ENCODE results near the gene RTBDN. TPM values are rescaled to one million over a fixed set of nuclear protein-coding genes. Genes with fewer than 3 reads are reported as not detected.

Gene RTBDN
- total RNA-seq: not detected in 3 replicates

- Mint-ChIP-seq H3K27me3 (ENCODE audit: low read depth) (peaks cover 92% of the 10 kb centered on the region), H3K9me3 (no peaks in the 10 kb centered on the region), H3K36me3 (no peaks in the 10 kb centered on the region), H3K4me3 (peak within 1 kb of the TSS; percentile 62), H3K4me1 (peaks cover 8% of the 10 kb centered on the region), H3K27ac (no peak within 1 kb of the TSS)
- TF ChIP-seq CTCF (IDR thresholded peaks at IDR 0.05; ENCODE audit: unreplicated experiment): no peak
- no peak for DNase-seq (ENCODE audit: low spot score in 2 of 2, unreplicated experiment in 2 of 2)
Measured at GRCh38 chr19:12834566-12834943, at the start of gene RTBDN. Gene RTBDN, minus strand, starts transcription at chr19:12834579. Its CDS starts 4,600 bp downstream, at chr19:12829979.

GRCh38 chr19:12882589-12882988 is 48.2 kb upstream of the RTBDN start:
- no peak for DNase-seq (ENCODE audit: low spot score in 2 of 2, unreplicated experiment in 2 of 2)
- Mint-ChIP-seq H3K27ac (peak overlapping the region; percentile 41), H3K27me3 (ENCODE audit: low read depth) (peaks cover 43% of the 10 kb centered on the region), H3K4me3 (peak overlapping the region; percentile 79), H3K9me3 (peaks cover 4% of the 10 kb centered on the region), H3K4me1 (peaks cover 13% of the 10 kb centered on the region), H3K36me3 (peaks cover 2% of the 10 kb centered on the region)
- TF ChIP-seq CTCF (IDR thresholded peaks at IDR 0.05; ENCODE audit: unreplicated experiment): no peak

- H3K27ac Mint-ChIP-seq: peak within 1 kb of the TSS; percentile 83
- peak; percentile 77 to 86 for DNase-seq (ENCODE audit: low spot score in 2 of 2, unreplicated experiment in 2 of 2)
- peak within 1 kb of the TSS; percentile 79 for H3K4me3 Mint-ChIP-seq
Measured at GRCh38 chr19:12881172-12881808, 46.9 kb upstream of the RTBDN start, which contains the start of gene DNASE2. Gene DNASE2, minus strand, starts transcription at chr19:12881449. Its CDS starts 74 bp downstream, at chr19:12881375.

GRCh38 chr19:12880551-12881171 is 46.3 kb upstream of the RTBDN start:
- peaks cover 4% of the 10 kb centered on the region for H3K9me3 Mint-ChIP-seq
- peak overlapping the region; percentile 67 for H3K27ac Mint-ChIP-seq
- no peak for TF ChIP-seq CTCF (IDR thresholded peaks at IDR 0.05; ENCODE audit: unreplicated experiment)
- H3K36me3 Mint-ChIP-seq: peaks cover 2% of the 10 kb centered on the region
- peaks cover 26% of the 10 kb centered on the region for H3K27me3 Mint-ChIP-seq (ENCODE audit: low read depth)
- peaks cover 9% of the 10 kb centered on the region for H3K4me1 Mint-ChIP-seq
- peak in 1 of 2 experiments; percentile 53 for DNase-seq (ENCODE audit: low spot score in 2 of 2, unreplicated experiment in 2 of 2)
- peak overlapping the region; percentile 79 for H3K4me3 Mint-ChIP-seq

More at GRCh38 chr19:12881172-12881808, 46.9 kb upstream of the RTBDN start, which contains the start of gene DNASE2:
- Mint-ChIP-seq H3K9me3 (peaks cover 4% of the 10 kb centered on the region), H3K4me1 (peaks cover 10% of the 10 kb centered on the region), H3K27me3 (ENCODE audit: low read depth) (peaks cover 30% of the 10 kb centered on the region), H3K36me3 (peaks cover 2% of the 10 kb centered on the region)
- TF ChIP-seq CTCF (IDR thresholded peaks at IDR 0.05; ENCODE audit: unreplicated experiment): no peak

- H3K4me3 Mint-ChIP-seq: no peak overlapping the region
- H3K27me3 Mint-ChIP-seq (ENCODE audit: low read depth): no peaks in the 10 kb centered on the region
- peaks cover 5% of the 10 kb centered on the region for H3K9me3 Mint-ChIP-seq
- peaks cover 21% of the 10 kb centered on the region for H3K36me3 Mint-ChIP-seq
- no peak for DNase-seq (ENCODE audit: low spot score in 2 of 2, unreplicated experiment in 2 of 2)
- H3K4me1 Mint-ChIP-seq: no peaks in the 10 kb centered on the region
- no peak overlapping the region for H3K27ac Mint-ChIP-seq
- TF ChIP-seq CTCF (IDR thresholded peaks at IDR 0.05; ENCODE audit: unreplicated experiment): no peak
Measured at GRCh38 chr19:12875086-12875485, 40.7 kb upstream of the RTBDN start.
